Thymus (tissue), 11 donors: ENCODE results near the gene PARP3. TPM values are rescaled to one million over a fixed set of nuclear protein-coding genes. Genes with fewer than 3 reads are reported as not detected.

Experiments used
- DNase-seq, 9 donors: peaks; one replicate each; pipeline ENCODE4 v3.0.0-alpha.2; 2013; ENCODE audit warnings: low spot score in 9 of 9, low read depth in 6 of 9, missing footprints in 1 of 9
- H3K27ac ChIP-seq, 2 donors: one replicate each; pipeline ENCODE4 v1.5.1; 2013; ENCODE audit warnings: control low read depth in 1 of 2, low read depth in 1 of 2, low read length in 1 of 2, mild to moderate bottlenecking in 1 of 2, moderate library complexity in 1 of 2
- H3K27me3 ChIP-seq, 2 donors: one replicate each; pipeline ENCODE4 v1.5.1; 2013; ENCODE audit warnings: low read length in 1 of 2; ENCODE audit not compliant: control insufficient read depth in 2 of 2, insufficient read depth in 1 of 2
- H3K36me3 ChIP-seq, 2 donors: one replicate each; pipeline ENCODE4 v1.5.1; 2013; ENCODE audit warnings: low read length in 1 of 2, mild to moderate bottlenecking in 1 of 2, moderate library complexity in 1 of 2; ENCODE audit not compliant: control insufficient read depth in 2 of 2, insufficient read depth in 2 of 2
- H3K4me1 ChIP-seq, 2 donors: one replicate each; pipeline ENCODE4 v1.5.1; 2013; ENCODE audit warnings: low read length in 2 of 2; ENCODE audit not compliant: control insufficient read depth in 2 of 2, insufficient read depth in 2 of 2
- H3K4me3 ChIP-seq, 2 donors: one replicate each; pipeline ENCODE4 v1.5.1; 2013; ENCODE audit warnings: low read length in 2 of 2, control low read depth in 1 of 2, mild to moderate bottlenecking in 1 of 2
- H3K9me3 ChIP-seq, 2 donors: one replicate each; pipeline ENCODE4 v1.5.1; 2013; ENCODE audit warnings: low read length in 1 of 2, mild to moderate bottlenecking in 1 of 2; ENCODE audit not compliant: control insufficient read depth in 2 of 2, insufficient read depth in 1 of 2
- WGBS: extraction: QIAGEN DNeasy Blood & Tissue Kit; methylation state at CpG from one replicate; pipeline ENCODE4 v1.1.7; 2013; 5-methylcytosine and 5-hydroxymethylcytosine counted together
- polyA plus RNA-seq: library from polyadenylated mRNA; stranded (reverse); fragments of 200-250 nt; gene quantifications from one replicate; pipeline ENCODE4 v1.2.3, GENCODE V29; 2013
- total RNA-seq: library from RNA; stranded (reverse); fragments of 120-200 nt; gene quantifications from one replicate; pipeline ENCODE4 v1.2.4, GENCODE V29; 2013
- donor health status: healthy.

PARP3 gene
- total and polyA plus RNA-seq, 2 donors: 8.0 to 11.2 TPM

- DNase-seq: no peak
- Histone ChIP-seq H3K9me3 (no peaks in the 10 kb centered on the region), H3K36me3 (peaks cover 27 to 37% of the 10 kb centered on the region in 2 donors), H3K27ac (no peak overlapping the region), H3K27me3 (no peaks in the 10 kb centered on the region), H3K4me3 (no peak overlapping the region), H3K4me1 (peaks cover 11 to 19% of the 10 kb centered on the region in 2 donors)
- WGBS: 98% methylated on average over 9 of the region's 9 CpGs
Observed at GRCh38 chr3:51938780-51939425, 3.3 kb upstream of the PARP3 start.

GRCh38 chr3:51940648-51941462 is 1.3 kb upstream of the PARP3 start:
- Histone ChIP-seq H3K36me3 (peaks cover 12 to 24% of the 10 kb centered on the region in 2 donors), H3K27ac (no peak overlapping the region), H3K4me3 (peak overlapping the region; percentile 59 to 73), H3K27me3 (no peaks in the 10 kb centered on the region), H3K4me1 (peaks cover 11 to 19% of the 10 kb centered on the region in 2 donors), H3K9me3 (no peaks in the 10 kb centered on the region)
- 50% methylated on average over 13 of the region's 13 CpGs for WGBS
- DNase-seq: no peak

GRCh38 chr3:51941463-51941797 is 733 bp upstream of the PARP3 start:
- peak overlapping the region in 1 of 2 donors; percentile 26 for H3K27ac ChIP-seq
- no peaks in the 10 kb centered on the region for H3K27me3 ChIP-seq
- peaks cover 11 to 19% of the 10 kb centered on the region in 2 donors for H3K4me1 ChIP-seq
- peaks cover 9 to 19% of the 10 kb centered on the region in 2 donors for H3K36me3 ChIP-seq
- peak overlapping the region; percentile 59 to 73 for H3K4me3 ChIP-seq
- DNase-seq: no peak
- no peaks in the 10 kb centered on the region for H3K9me3 ChIP-seq
- WGBS: under 1% methylated on average over 20 of the region's 20 CpGs

GRCh38 chr3:51942603-51943450 is 664 bp downstream of the PARP3 start:
- peak in 2 of 9 donors; percentile 4 to 40 for DNase-seq
- H3K36me3 ChIP-seq: peaks cover 0 to 6% of the 10 kb centered on the region in 2 donors
- 70% methylated on average over 17 of the region's 17 CpGs for WGBS

DNA sequence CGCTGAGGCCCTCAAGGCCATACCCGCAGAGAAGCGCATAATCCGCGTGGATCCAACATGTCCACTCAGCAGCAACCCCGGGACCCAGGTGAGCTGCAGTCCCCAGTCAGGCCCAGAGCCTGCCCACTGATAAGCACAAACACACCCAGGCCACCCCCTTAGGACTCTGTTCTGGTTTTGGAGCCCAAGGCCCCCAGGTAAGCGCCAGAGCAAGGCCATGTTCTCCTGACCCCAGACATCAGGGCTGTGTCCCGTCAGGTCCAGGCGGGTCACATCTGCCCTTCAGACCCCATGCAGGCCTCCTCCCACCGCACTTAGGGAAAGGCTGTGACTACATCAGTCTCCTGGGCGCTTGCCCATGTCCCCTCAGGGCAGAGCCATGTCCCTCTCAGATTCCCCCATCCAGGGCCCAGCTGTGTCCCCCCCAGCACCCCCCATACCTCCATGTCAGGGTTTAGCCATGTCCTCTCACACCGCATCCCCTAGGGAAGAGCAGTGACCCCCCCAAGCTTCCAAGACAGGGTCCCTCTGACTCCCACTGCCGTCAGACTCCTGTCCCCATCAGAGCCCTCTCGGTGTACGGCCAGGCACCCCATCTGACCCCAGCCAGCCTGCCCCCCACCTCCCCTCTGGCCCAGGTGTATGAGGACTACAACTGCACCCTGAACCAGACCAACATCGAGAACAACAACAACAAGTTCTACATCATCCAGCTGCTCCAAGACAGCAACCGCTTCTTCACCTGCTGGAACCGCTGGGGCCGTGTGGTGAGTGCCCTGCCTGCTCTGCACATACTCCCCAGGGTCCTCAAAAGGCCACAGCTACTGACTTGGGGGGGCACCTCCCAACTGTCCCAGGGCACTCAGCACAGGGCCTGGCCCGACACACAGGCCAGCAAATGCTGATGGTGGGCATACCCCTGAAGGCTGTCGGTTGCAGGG is 1.6 kb downstream of the PARP3 start:
- no peaks in the 10 kb centered on the region for H3K9me3 ChIP-seq
- no peaks in the 10 kb centered on the region for H3K27me3 ChIP-seq
- H3K4me3 ChIP-seq: no peak overlapping the region
- no peak overlapping the region for H3K27ac ChIP-seq
- 98% methylated on average over 21 of the region's 21 CpGs for WGBS
- peaks cover 11 to 19% of the 10 kb centered on the region in 2 donors for H3K4me1 ChIP-seq
- peaks cover 0 to 2% of the 10 kb centered on the region in 2 donors for H3K36me3 ChIP-seq
- no peak for DNase-seq

More at GRCh38 chr3:51942603-51943450, 664 bp downstream of the PARP3 start:
- H3K4me3 ChIP-seq: peak overlapping the region; percentile 57 to 62
- H3K9me3 ChIP-seq: no peaks in the 10 kb centered on the region
- peaks cover 11 to 19% of the 10 kb centered on the region in 2 donors for H3K4me1 ChIP-seq
- no peaks in the 10 kb centered on the region for H3K27me3 ChIP-seq
- peak overlapping the region; percentile 51 to 80 for H3K27ac ChIP-seq

- H3K4me3 ChIP-seq: no peak overlapping the region
- DNase-seq: no peak
- peaks cover 0 to 2% of the 10 kb centered on the region in 2 donors for H3K27me3 ChIP-seq
- H3K27ac ChIP-seq: no peak overlapping the region
- peaks cover 11 to 19% of the 10 kb centered on the region in 2 donors for H3K4me1 ChIP-seq
- 94% methylated on average over 11 of the region's 11 CpGs for WGBS
- H3K9me3 ChIP-seq: no peaks in the 10 kb centered on the region
- no peaks in the 10 kb centered on the region for H3K36me3 ChIP-seq
Observed at GRCh38 chr3:51944451-51945021, 2.4 kb downstream of the PARP3 start.

GRCh38 chr3:51945031-51945840 is 3.1 kb downstream of the PARP3 start:
- WGBS: 97% methylated on average over 18 of the region's 18 CpGs
- peaks cover 0 to 2% of the 10 kb centered on the region in 2 donors for H3K27me3 ChIP-seq
- H3K9me3 ChIP-seq: no peaks in the 10 kb centered on the region
- peaks cover 11 to 19% of the 10 kb centered on the region in 2 donors for H3K4me1 ChIP-seq
- no peak overlapping the region for H3K4me3 ChIP-seq
- no peak for DNase-seq
- H3K36me3 ChIP-seq: no peaks in the 10 kb centered on the region
- H3K27ac ChIP-seq: no peak overlapping the region
